IMR-90 (cell line): ENCODE data around the gene TBC1D32.

Source experiments
- BHLHE40 ChIP-seq: fragments of 150-350 bp; IDR thresholded peaks from 2 replicates; pipeline ENCODE4 v1.6.1; 2016; ENCODE audit warnings: mild to moderate bottlenecking, low read depth, low read length
- POLR2A ChIP-seq: IDR thresholded peaks from 2 replicates; pipeline ENCODE4 v1.6.1; 2012; ENCODE audit warnings: mild to moderate bottlenecking, low read depth, low read length
- TF ChIP-seq, protein P1 (sequence below): conservative IDR thresholded peaks from 2 replicates; pipeline ENCODE4 v1.5.1; 2012; ENCODE audit warnings: mild to moderate bottlenecking, low read depth, low read length, improper control_type of control experiment

DNA sequence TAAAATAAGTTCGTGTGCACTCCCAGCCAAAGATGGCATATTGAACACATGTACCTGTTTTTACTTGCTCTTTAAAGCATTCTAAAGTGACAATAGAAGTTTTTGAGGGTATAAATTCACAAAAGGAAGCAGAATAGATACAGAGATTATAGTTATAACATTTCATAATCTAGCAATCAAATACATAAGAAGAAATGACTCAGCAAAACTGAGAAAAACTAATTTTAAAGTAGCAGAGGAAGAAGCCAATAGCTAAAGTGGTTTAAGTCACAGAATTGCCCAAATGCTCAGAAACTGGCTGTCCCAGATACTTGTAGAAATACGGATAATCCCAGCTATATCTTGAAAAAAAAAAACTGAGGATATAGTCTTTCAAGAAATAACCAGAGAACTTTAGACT, 49.2 kb upstream of the TBC1D32 start:
- TF ChIP-seq POLR2A (no peak), BHLHE40 (no peak)
- TF ChIP-seq, protein P1, sequence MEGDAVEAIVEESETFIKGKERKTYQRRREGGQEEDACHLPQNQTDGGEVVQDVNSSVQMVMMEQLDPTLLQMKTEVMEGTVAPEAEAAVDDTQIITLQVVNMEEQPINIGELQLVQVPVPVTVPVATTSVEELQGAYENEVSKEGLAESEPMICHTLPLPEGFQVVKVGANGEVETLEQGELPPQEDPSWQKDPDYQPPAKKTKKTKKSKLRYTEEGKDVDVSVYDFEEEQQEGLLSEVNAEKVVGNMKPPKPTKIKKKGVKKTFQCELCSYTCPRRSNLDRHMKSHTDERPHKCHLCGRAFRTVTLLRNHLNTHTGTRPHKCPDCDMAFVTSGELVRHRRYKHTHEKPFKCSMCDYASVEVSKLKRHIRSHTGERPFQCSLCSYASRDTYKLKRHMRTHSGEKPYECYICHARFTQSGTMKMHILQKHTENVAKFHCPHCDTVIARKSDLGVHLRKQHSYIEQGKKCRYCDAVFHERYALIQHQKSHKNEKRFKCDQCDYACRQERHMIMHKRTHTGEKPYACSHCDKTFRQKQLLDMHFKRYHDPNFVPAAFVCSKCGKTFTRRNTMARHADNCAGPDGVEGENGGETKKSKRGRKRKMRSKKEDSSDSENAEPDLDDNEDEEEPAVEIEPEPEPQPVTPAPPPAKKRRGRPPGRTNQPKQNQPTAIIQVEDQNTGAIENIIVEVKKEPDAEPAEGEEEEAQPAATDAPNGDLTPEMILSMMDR: no peak
